GM21786 (cell line): ENCODE measurements around the gene DES.
A peak's percentile ranks its signal among the peaks of the same experiment; 100 is the strongest.
"Not testable (repeated sequence)": the region's sequence is repeated elsewhere in the genome, so short reads cannot be mapped to it uniquely, and the experiment has no call there.

Source experiments
- ATAC-seq: cut with Tn5 transposase; IDR thresholded peaks from one replicate; pipeline ENCODE4 v1.9.1; 2021; ENCODE audit not compliant: unreplicated experiment

Gene DES

GRCh38 chr2:219399716-219400478, 18.3 kb upstream of the DES start:
- no peak for ATAC-seq

- no peak for ATAC-seq
Observed at GRCh38 chr2:219400562-219400961, 17.6 kb upstream of the DES start.

- ATAC-seq, result no peak
Observed at GRCh38 chr2:219401606-219402005, 16.6 kb upstream of the DES start.

GRCh38 chr2:219402665-219403515, 15.3 kb upstream of the DES start:
- peak; percentile 87 for ATAC-seq

GRCh38 chr2:219403861-219404260, 14.3 kb upstream of the DES start:
- no peak for ATAC-seq

GRCh38 chr2:219404291-219404910, 13.8 kb upstream of the DES start:
- ATAC-seq, result no peak

- no peak for ATAC-seq
Observed at GRCh38 chr2:219404954-219405353, 13.2 kb upstream of the DES start.

- ATAC-seq, result no peak
Observed at GRCh38 chr2:219405451-219405850, 12.7 kb upstream of the DES start.

- ATAC-seq, result no peak
Observed at GRCh38 chr2:219405958-219406860, 12.0 kb upstream of the DES start.

- no peak for ATAC-seq
Observed at GRCh38 chr2:219406861-219407230, 11.3 kb upstream of the DES start.

- ATAC-seq, result not testable (repeated sequence)
Observed at GRCh38 chr2:219407343-219407742, 10.8 kb upstream of the DES start.

- no peak for ATAC-seq
Observed at GRCh38 chr2:219408204-219408603, 10.0 kb upstream of the DES start.

- no peak for ATAC-seq
Observed at GRCh38 chr2:219408631-219409030, 9.5 kb upstream of the DES start.

GRCh38 chr2:219409619-219410018, 8.6 kb upstream of the DES start:
- ATAC-seq, result no peak

GRCh38 chr2:219410390-219410789, 7.8 kb upstream of the DES start:
- ATAC-seq, result no peak

GRCh38 chr2:219414857-219415256, 3.3 kb upstream of the DES start:
- ATAC-seq, result no peak

- ATAC-seq, result no peak
Observed at GRCh38 chr2:219415580-219416234, 2.5 kb upstream of the DES start.

- no peak for ATAC-seq
Observed at GRCh38 chr2:219416235-219416602, 2.0 kb upstream of the DES start.

GRCh38 chr2:219416938-219417337, 1.2 kb upstream of the DES start:
- no peak for ATAC-seq

- no peak for ATAC-seq
Observed at GRCh38 chr2:219417374-219417773, 803 bp upstream of the DES start.

GRCh38 chr2:219419012-219419324, 791 bp downstream of the DES start:
- no peak for ATAC-seq
